ENCODE results near the gene IGF1R. TPM values are rescaled to one million over a fixed set of nuclear protein-coding genes. Genes with fewer than 3 reads are reported as not detected.

IGF1R gene
- total RNA-seq, 1 donor from 2014 or later: 47.7 TPM

- intact Hi-C loops (cut with DNase I): no loop called here
- DNase-seq (no peak), ATAC-seq (no peak)
- TF ChIP-seq, protein P1, sequence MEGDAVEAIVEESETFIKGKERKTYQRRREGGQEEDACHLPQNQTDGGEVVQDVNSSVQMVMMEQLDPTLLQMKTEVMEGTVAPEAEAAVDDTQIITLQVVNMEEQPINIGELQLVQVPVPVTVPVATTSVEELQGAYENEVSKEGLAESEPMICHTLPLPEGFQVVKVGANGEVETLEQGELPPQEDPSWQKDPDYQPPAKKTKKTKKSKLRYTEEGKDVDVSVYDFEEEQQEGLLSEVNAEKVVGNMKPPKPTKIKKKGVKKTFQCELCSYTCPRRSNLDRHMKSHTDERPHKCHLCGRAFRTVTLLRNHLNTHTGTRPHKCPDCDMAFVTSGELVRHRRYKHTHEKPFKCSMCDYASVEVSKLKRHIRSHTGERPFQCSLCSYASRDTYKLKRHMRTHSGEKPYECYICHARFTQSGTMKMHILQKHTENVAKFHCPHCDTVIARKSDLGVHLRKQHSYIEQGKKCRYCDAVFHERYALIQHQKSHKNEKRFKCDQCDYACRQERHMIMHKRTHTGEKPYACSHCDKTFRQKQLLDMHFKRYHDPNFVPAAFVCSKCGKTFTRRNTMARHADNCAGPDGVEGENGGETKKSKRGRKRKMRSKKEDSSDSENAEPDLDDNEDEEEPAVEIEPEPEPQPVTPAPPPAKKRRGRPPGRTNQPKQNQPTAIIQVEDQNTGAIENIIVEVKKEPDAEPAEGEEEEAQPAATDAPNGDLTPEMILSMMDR (IDR thresholded peaks at IDR 0.05): no peak
- no peak overlapping the region for H3K4me3 ChIP-seq
- no peaks in the 10 kb centered on the region for H3K27me3 ChIP-seq (ENCODE audit: low read depth)
- H3K9me3 ChIP-seq: no peaks in the 10 kb centered on the region
- H3K4me1 ChIP-seq: peaks cover 18% of the 10 kb centered on the region
- H3K27ac ChIP-seq: no peak overlapping the region
- H3K36me3 ChIP-seq: no peaks in the 10 kb centered on the region
These were observed 106.3 kb downstream of the IGF1R start for GRCh38 chr15:98754657-98755022.

- ATAC-seq (no peak), DNase-seq (no peak)
- H3K36me3 ChIP-seq: no peaks in the 10 kb centered on the region
- H3K27ac ChIP-seq: no peak overlapping the region
- intact Hi-C loops (cut with DNase I): no loop called here
- H3K27me3 ChIP-seq (ENCODE audit: low read depth): no peaks in the 10 kb centered on the region
- TF ChIP-seq, protein P1 (IDR thresholded peaks at IDR 0.05): no peak
- no peak overlapping the region for H3K4me3 ChIP-seq
- no peaks in the 10 kb centered on the region for H3K9me3 ChIP-seq
- H3K4me1 ChIP-seq: peaks cover 19% of the 10 kb centered on the region
These were observed 106.8 kb downstream of the IGF1R start for GRCh38 chr15:98755138-98755537.

- TF ChIP-seq, protein P1 (IDR thresholded peaks at IDR 0.05): no peak
- H3K9me3 ChIP-seq: no peaks in the 10 kb centered on the region
- no peaks in the 10 kb centered on the region for H3K36me3 ChIP-seq
- ATAC-seq (no peak), DNase-seq (no peak)
- H3K27ac ChIP-seq: no peak overlapping the region
- intact Hi-C loops (cut with DNase I): no loop called here
- H3K4me1 ChIP-seq: peaks cover 26% of the 10 kb centered on the region
- H3K4me3 ChIP-seq: no peak overlapping the region
- H3K27me3 ChIP-seq (ENCODE audit: low read depth): no peaks in the 10 kb centered on the region
These were observed 107.4 kb downstream of the IGF1R start for GRCh38 chr15:98755781-98756180.

DNA sequence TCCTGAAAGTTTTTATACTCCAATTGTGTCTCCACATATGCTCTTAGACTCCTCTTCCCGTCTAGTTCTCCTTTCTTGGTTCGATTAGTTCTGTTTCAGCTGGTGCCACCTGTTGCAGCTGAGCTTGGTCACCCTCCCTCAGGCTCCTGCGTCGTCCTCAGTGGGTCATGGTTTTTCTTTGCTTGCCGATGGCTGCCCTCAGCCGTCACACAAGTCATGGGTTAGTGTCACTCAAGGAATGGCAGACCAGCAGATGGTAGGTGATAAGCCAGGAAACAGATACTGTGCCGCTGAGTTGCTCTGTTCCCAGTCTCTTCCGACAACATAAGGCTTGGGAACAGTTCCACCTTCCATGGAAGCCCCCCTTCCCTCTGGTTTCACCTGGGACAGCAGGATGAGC lies 109.9 kb downstream of the IGF1R start:
- TF ChIP-seq, protein P1 (IDR thresholded peaks at IDR 0.05): no peak
- ATAC-seq (no peak), DNase-seq (no peak)
- Histone ChIP-seq H3K4me1 (peaks cover 35% of the 10 kb centered on the region), H3K27ac (no peak overlapping the region), H3K9me3 (no peaks in the 10 kb centered on the region), H3K27me3 (ENCODE audit: low read depth) (no peaks in the 10 kb centered on the region), H3K36me3 (no peaks in the 10 kb centered on the region), H3K4me3 (no peak overlapping the region)
- intact Hi-C loops (cut with DNase I): no loop called here

DNA sequence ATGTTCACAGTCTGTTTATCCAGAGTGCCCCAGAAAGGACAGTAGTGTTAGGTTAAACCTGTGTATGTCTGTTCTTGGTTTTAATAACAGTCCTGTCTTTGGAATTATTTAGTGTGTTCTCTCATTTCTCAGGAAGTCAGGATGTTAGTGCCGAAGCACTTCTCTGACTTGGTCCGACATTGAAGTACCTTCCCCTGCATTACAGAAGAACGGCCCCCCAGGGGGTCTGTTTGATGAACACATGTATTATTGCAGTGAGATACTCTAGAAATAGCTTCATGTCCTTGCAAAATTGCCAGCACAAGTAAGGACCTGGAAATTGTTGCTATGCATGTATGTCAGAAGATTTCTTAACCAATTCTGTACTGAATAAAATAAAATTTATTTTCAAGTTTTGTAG lies 110.9 kb downstream of the IGF1R start:
- no peak for DNase-seq
- Histone ChIP-seq H3K9me3 (no peaks in the 10 kb centered on the region), H3K4me3 (no peak overlapping the region), H3K27ac (no peak overlapping the region), H3K4me1 (peaks cover 24% of the 10 kb centered on the region), H3K27me3 (ENCODE audit: low read depth) (no peaks in the 10 kb centered on the region), H3K36me3 (no peaks in the 10 kb centered on the region)
- ATAC-seq: no peak
- intact Hi-C loops (cut with DNase I): no loop called here
- TF ChIP-seq, protein P1 (IDR thresholded peaks at IDR 0.05): no peak
